H1 (cell line): ENCODE data around the gene XPNPEP1. TPM values are rescaled to one million over a fixed set of nuclear protein-coding genes. Genes with fewer than 3 reads are reported as not detected.
A peak's percentile ranks its signal among the peaks of the same experiment; 100 is the strongest.

Experiments
- ATF2 ChIP-seq: IDR thresholded peaks from 2 replicates; pipeline ENCODE4 v1.6.1; 2012; ENCODE audit warnings: low read length, inconsistent platforms
- MAFK ChIP-seq: IDR thresholded peaks from 2 replicates; pipeline ENCODE4 v1.6.1; 2012; ENCODE audit warnings: low read depth, mild to moderate bottlenecking, improper control_type of control experiment, low read length
- RAD21 ChIP-seq, 2 experiments: IDR thresholded peaks in 1 of 2; conservative IDR thresholded peaks in 1 of 2; 2 replicates each; pipeline ENCODE4 v1.6.1; 2011; ENCODE audit warnings: low read depth in 2 of 2, low read length in 2 of 2, improper control_type of control experiment in 1 of 2, inconsistent platforms in 1 of 2, mild to moderate bottlenecking in 1 of 2, moderate library complexity in 1 of 2
- RFX5 ChIP-seq: IDR thresholded peaks from 2 replicates; pipeline ENCODE4 v1.6.1; 2011; ENCODE audit warnings: low read depth, low read length, improper control_type of control experiment, borderline replicate concordance
- TAF1 ChIP-seq: IDR thresholded peaks from 2 replicates; pipeline ENCODE4 v1.6.1; 2011; ENCODE audit warnings: mild to moderate bottlenecking, low read depth, low read length
- USF2 ChIP-seq: IDR thresholded peaks from 2 replicates; pipeline ENCODE4 v1.6.1; 2011; ENCODE audit warnings: low read length, improper control_type of control experiment
- polyA plus RNA-seq, 7 experiments: library from polyadenylated mRNA; depleted of rRNA in 3 of 7; stranded (reverse) in 5 of 7; unstranded in 2 of 7; fragments of >200 nt in 5 of 7; fragments of 200-250 nt in 2 of 7; gene quantifications; 1 replicate in 5 of 7; 2 replicates in 1 of 7; 4 replicates in 1 of 7; pipeline versions ENCODE4 v1.2.1 to v1.2.3, GENCODE V29; 2011 to 2013; ENCODE audit warnings: missing spikeins in 2 of 7, mixed read lengths in 2 of 7
- total RNA-seq: library from RNA; stranded (reverse); fragmentation: NEBNext Ultra II Directional; extraction: Animal tissue kit (Norgen Biotek cat#: 25700); gene quantifications from 2 replicates; pipeline ENCODE4 v1.2.1, GENCODE V29; 2021
- TF ChIP-seq, protein P1 (sequence below): IDR thresholded peaks from 2 replicates; pipeline ENCODE4 v1.6.1; 2011; ENCODE audit warnings: low read depth, mild to moderate bottlenecking, low read length; ENCODE audit not compliant: insufficient read depth

Gene XPNPEP1
- total and polyA plus RNA-seq, 2 of the 8 experiments (the other 6 are each of a cell fraction or from before 2014, with no cell fraction given): 61.1 to 201 TPM

DNA sequence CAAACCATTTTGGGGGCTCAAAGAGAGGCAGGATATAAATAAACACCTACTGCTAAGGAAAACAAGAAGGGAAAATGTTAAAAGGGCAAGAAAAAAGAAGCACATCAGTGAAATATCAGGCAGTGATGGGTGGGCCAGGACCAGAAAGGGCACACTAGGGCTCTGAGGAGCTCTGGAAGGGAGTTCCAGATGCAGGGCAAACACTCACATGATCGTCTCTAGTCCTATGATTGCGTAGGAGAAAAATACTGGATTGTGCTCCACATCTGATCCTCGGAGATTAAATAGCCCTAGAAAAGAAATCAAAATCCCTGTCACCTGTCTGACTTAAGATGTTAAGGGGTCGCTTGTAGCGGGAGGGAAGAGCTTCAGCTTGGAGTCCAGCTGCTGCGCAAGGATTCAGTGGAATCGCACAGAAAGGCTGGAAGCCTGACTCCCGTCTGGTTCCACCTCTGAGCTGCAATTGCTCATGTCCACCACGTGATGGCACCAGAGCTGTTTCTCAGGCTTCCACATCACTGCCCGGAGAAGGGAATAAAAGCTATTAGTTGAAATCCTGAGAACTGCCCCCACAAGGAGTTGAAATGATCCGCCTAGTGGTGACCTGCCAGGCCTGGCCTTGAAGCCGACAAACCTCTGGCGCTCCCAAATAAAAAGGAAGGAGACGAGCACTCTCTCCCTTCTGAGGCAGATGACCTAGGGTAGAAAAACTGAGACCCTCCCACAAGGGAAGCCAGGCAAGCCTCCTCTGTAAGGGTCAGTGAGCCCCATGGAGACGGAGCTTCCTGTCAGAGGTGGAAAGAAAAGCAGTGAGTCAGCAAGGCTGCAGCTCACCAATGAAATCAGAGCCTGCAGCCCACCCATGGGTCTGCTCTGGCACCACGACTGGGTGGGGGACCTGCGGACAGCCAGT lies 39.2 kb downstream of the XPNPEP1 start (continued):
- 0 out of 2 replicates have a peak, but pooled peaks have one; percentile 19 for TF ChIP-seq TAF1
- TF ChIP-seq RFX5: no peak
- peak; percentile 56 for TF ChIP-seq USF2
- peak; percentile 96 to 98 for TF ChIP-seq RAD21 (IDR thresholded peaks at IDR 0.05 in 1 of 2, conservative IDR thresholded peaks at IDR 0.05 in 1 of 2; ENCODE audit: low read depth in 2 of 2, low read length in 2 of 2)
- TF ChIP-seq, protein P1, sequence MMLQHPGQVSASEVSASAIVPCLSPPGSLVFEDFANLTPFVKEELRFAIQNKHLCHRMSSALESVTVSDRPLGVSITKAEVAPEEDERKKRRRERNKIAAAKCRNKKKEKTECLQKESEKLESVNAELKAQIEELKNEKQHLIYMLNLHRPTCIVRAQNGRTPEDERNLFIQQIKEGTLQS: peak; percentile 41; the same call in 1 of the 2 replicates
- peak; percentile 57; the same call in 1 of the 2 replicates for TF ChIP-seq MAFK
- 0 out of 2 replicates have a peak, but pooled peaks have one; percentile 52 for TF ChIP-seq ATF2
